HG03558 (cell line): ENCODE measurements around the gene TMPRSS3.

Experiments used
- ATAC-seq: cut with Tn5 transposase; IDR thresholded peaks from one replicate; pipeline ENCODE4 v1.9.1; 2021; ENCODE audit warnings: moderate number of reproducible peaks; ENCODE audit not compliant: unreplicated experiment; ENCODE audit errors: extremely low read depth

The TMPRSS3 gene

DNA sequence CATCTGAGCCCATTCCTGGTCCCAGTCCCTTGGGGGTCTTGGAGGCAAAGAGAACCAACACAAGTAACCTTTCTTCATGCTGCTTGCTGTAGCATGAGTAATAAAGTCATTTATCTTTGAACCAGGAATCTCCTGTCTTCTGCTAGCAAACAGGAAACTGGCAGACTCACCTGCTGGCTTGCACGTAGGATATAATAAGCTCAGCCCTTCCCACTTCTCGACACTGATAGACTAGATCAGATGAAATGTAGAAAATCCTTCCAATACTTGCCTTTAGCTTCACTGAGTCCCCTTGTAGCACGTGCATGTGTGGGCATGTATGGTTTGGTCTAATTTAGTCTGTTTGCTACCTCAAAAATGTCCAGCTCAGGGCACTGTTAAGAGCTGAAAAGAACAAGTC, 38.5 kb downstream of the TMPRSS3 start:
- no peak for ATAC-seq

DNA sequence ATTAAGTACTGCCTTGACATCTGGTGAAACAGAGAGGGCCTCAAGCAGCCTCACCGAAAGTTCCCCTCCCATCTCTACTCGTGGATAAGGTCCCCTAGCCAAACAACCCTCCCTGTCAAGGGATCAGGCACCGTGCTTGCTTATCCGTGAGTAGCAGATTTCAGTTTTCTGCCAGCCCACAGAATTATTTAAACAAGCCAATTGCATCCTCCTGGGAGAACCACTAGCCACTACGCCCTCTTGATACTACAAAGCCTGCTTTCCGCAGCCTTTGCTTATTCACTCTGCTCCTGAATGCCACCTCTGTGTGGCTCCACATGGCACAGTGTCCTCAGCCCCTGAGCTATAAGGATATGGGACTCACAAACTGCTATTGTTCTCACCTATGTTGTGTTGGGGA, 39.2 kb downstream of the TMPRSS3 start:
- no peak for ATAC-seq

DNA sequence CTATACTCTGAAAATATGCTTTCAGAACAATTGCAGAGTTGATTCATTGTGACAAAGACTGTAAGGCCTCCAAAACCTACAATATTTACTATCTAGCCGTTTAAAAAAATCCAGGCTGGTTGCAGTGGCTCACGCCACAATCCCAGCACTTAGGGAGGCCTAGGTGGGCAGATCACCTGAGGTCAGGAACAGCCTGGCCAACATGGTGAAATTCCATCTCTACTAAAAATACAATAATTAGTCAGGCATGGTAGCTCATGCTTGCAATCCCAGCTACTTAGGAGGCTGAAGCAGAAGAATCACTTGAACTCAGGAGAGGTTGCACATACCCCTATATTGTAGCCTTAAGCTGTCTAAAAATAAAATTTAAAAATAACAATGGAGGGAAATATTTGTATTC, 39.8 kb downstream of the TMPRSS3 start:
- no peak for ATAC-seq

DNA sequence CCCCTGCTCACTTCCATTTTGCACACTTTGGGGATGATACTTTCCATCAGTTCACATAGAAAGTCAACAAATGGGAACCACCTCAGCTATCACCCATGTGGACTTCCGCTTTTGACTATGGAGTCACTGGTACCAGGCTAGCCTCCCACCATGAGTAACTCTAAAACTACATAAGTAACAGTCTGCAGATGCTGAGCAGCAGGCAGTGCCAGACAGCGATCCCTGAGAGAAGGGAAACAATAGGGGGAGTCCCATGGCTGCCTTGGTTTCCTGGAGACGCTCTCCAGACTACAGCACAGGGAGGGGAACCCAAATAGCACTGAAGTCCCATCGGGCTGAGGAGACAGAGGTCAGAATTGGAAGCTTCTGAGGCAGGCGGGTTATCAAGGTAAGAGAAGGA, 42.2 kb downstream of the TMPRSS3 start:
- no peak for ATAC-seq

DNA sequence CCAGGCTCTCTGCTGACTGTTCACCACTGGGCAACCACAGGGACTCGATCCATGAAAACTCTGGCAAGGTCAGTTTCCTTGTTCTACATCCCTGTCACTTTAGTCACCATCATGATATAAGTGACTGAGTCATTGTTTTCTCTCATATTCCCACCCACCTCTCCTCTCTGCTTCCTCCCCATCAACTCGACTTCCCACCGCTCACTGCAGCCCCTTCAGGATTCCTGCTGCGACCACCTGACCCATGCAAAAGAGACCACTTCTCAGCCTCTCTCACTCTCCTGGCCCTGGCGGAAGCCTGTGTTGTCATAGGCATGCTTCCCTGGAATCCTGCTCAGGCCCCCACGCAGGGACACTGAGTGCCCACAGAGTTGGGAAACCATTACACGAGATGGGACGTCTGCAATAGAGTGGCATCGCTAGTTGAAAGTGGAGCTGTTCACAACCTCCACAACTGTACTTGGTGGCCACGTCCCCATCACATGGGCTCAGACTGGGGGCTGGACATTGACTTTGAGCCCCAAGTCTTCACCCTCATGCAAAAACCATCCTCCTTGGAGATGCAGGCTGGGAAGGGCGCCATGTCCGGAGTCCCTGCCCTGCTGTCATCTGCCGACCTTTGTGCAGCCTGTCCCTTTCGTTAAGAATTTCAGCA, 43.3 kb downstream of the TMPRSS3 start:
- ATAC-seq, result no peak

DNA sequence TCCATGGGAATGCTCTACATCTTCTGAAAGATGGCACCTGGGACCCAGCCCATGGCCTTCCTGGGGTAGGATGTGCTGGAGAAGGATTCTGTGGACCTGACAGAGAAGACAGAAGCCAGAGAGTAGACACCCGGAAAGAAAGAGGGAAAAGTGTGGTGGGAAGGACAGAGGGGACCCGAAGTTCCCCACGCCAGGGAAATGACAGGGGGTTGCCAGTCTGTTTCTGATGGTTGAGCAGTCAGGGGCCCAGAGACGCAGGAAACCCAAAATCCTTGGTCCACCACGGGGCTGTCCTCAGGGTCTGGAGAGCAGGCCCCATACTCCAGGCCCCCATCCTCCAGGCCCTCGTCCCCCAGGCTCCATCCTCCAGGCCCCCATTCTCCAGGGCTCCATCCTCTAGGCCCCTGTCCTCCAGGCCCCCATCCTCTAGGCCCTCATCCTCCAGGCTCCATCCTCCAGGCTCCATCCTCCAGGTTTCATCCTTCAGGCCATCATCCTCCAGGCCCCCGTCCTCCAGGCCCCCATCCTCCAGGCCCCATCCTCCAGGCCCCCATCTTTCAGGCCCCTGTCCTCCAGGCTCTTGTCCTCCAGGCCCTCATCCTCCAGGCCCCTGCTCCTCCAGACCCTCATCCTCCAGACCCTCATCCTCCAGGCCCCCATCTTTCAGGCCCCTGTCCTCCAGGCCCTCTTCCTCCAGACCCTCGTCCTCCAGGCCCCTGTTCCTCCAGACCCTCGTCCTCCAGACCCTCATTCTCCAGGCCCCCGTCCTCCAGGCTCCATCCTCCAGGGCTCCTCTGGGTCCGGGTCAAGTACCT, 44.0 kb downstream of the TMPRSS3 start:
- ATAC-seq, result no peak

DNA sequence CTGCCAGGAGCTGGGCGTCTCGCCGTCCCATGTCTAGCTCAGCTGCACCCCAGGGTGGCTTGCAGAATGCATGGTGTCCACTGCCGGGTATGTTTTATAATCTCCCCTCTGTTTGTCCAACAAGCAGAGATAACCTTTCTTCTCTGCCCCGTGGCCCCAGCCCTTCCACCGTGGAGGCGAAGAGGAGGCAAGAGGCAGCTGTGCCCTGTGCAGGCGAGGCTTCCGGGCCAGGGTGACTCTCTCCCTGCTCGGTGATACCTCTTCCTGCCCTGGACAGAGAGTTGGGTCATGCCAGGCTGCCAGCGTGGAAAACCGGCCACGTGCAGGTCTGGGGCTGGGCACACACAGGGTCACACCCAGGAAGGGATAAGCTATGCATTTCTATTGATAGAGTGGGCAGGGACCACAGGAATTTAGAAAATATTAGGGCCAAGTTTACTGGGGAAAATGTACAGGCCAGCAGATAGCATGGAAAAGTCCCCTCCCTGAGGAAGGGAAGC, 44.9 kb downstream of the TMPRSS3 start, which contains the start of gene TFF2:
Gene TFF2 (minus strand): TSS at position 68 of the 500 bp plus-strand sequence. CDS start 37 bp downstream, at position 31.
- ATAC-seq, result no peak

DNA sequence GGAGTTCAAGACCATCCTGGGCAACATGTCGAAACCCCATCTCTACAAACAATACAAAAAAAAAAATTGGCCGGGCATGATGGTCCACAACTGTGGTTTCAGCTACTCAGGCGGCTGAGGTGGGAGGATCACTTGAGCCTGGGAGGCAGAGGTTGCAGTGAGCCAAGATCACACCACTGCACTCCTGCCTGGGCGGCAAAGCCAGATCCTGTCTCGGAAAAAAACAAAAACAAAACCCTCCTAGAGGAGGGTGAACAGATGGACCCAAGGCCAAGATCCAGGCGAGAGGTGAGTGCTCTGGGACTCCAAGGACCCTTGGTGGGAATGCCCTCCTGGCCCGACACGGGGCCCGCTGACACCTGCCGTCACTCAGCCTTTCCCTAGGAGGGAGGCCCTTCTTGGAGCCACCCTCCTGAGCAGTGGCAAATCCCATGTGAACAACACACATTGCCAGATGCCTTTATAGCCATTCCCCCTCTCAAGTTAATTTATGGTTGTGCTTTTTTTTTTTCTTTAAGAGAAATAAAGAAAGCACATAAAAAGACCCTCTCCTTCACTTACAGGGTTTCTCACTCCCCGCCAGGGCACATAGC, 45.4 kb downstream of the TMPRSS3 start:
- ATAC-seq, result no peak

DNA sequence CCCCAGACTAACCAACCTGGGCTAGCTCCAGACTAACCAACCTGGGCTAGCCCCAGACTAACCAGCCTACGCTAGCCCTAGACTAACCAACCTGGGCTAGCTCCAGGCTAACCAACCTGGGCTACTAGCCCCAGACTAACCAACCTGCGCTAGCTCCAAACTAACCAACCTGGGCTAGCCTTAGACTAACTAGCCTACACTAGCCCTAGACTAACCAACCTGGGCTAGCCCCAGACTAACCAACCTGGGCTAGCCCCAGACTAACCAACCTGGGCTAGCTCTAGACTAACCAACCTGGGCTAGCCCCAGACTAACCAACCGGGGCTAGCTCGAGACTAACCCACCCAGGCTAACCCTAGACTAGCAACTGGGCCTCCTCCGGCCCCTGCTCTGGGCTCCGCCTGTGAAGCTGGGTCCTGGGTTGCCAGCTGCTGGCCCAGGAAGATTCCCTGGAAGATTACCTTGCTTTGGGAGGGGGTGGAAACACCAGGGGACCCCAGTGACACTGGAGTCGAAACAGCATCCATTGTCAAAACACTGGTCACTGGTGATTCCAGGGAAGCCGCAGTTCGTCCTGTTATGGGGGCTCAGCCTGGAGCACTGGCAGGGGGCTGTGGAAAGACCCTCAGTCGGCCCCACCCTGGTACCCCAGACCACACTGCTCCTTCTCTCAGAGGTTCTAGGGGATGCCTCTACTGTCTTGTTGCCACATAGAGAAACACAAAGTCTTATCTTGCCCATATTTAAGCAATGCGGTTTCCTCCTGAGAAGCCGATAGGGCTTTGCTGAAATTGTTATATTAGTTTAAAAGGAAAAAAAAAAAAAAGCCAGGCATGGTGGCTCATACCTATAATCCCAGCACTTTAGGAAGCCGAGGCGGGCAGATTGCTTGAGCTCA, 46.2 kb downstream of the TMPRSS3 start:
- ATAC-seq, result no peak

DNA sequence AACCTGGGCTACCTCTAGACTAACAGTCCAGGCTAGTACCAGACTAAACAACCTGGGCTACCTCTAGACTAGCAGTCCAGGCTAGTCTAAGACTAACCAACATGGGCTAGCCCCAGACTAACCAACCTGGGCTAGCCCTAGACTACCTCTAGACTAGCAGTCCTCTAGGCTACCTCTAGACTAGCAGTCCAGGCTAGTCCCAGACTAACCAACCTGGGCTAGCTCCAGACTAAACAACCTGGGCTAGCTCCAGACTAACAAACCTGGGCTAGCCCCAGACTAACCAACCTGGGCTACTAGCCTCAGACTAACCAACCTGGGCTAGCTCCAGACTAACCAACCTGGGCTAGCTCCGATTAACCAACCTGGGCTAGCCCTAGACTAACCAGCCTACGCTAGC, 47.1 kb downstream of the TMPRSS3 start:
- no peak for ATAC-seq

DNA sequence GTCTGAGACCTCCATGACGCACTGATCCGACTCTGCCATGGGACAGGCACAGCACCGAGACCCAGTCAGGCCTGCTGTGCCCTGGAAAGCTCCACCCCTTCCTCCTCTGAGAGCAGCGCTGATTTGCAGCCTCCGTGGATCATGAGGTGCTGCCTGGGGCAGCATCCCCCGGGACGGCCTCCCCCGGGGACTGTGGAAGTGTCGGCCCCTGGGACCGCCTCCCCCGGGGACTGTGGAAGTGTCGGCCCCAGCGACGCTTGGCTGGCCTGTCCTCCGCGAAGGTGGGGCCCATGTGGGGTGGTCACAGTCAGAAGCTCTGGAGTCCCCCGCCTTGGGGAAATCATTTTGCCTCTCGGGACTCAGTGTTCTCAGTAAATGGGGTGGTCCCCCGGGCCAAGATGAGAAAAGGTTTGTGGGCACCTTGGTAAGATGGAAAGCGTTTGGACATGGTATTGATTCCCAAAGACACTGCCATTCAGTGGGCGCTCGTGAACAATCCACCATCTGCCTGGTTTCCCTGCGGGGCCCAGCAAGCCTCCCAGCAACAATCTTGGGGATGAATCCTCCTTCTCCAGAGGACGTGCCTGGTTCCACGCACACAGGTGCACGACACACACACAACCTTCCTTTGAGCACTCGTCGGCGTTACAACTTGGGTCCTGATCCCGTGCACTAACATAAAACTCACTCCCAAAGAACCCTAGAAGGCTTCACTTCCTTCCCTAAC, 48.1 kb downstream of the TMPRSS3 start:
- no peak for ATAC-seq

DNA sequence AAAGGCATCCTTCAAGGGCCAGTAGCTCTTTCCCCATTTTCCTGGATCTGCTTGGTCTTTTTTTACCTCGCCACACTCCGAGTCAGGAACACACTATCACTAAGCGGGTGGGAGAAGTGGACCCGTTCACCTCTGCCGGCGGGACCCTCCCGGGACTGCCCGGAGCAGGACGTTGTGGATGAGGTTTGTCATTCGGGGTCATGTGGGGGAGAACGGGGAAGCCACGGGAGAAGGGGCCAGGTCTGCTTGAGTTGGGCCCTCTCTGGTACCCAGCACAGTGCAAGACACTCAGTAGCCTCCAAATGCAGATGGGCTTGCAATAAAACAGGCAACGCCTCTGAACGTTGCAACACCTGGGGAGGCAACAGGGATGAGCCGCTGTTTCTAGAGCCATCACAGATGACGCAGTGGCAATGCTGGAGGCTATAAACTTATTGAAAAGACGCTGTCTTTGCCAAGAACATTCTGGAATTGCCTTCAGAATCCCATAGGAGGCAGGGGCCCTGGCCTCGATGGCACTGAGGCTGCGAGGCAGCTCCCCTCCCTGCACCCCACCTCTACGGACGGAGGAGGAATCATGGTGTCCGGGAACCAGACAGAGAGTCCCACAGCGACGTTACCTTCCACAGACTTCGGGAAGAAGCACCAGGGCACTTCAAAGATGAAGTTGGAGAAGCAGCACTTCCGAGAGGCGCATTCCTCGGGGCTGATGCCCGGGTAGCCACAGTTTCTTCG, 48.8 kb downstream of the TMPRSS3 start:
- no peak for ATAC-seq

DNA sequence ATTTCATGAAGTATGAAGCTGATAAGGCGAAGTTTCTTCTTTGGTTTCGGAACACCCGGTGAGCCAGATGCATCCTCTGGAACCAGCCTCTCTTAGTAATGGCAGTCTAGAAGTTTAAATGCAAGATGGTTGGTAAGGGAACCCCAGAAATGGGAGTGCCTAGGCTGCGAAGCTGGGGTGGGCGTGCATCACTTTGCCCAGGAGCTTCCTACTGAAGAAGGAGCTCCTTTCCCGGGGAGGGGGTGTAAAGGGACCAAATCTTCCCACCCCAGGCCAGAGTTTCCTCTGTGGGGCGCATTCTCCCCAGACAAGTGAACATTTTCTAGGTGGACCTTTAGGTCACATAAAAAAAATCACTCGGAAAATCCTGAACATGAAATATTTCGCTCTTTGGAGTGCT, 49.4 kb downstream of the TMPRSS3 start:
- ATAC-seq, result no peak

DNA sequence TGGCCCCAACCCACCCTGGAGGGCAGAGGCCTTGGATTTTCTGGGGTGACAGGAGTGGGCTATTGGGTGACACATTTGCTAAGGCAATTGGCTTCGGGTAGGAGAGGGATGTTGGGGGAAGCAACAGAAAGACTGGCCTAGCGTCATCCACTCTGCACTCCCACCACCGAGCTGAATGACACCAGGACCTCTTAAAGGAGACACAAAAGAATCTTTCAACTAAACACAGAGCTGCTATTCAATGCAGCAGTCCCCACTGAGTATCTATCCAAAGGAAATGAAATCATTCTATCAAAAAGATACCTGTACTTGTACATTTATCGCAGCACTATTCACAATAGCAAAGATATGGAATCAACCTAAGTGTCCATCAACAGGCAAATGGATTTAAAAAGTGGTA, 51.2 kb downstream of the TMPRSS3 start:
- ATAC-seq, result no peak

DNA sequence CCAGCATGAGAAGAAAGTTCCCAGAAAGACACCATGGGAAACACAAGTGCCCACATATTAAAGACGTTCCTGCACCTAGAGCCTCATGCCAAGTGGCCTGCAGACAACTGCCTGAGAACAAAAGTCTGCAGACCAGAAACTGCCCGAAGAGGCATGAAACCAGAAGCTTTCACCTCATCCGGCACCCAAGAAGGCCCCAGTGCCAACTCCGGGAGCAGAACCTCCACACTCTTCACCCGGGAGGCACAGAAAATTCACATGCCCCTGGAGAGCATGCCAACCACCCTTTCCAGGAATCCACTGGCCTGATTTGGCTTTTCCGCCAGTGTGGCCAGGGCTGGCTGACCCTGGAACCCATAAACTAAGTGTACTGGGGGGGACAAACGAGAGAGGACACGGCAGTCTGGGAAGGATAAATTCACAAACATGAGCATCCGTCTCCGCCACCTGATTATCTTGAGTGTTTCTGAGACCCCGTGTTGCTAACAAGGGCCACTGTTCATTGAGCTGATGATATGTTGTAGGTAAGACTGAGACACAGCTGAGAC, 51.8 kb downstream of the TMPRSS3 start:
- no peak for ATAC-seq

DNA sequence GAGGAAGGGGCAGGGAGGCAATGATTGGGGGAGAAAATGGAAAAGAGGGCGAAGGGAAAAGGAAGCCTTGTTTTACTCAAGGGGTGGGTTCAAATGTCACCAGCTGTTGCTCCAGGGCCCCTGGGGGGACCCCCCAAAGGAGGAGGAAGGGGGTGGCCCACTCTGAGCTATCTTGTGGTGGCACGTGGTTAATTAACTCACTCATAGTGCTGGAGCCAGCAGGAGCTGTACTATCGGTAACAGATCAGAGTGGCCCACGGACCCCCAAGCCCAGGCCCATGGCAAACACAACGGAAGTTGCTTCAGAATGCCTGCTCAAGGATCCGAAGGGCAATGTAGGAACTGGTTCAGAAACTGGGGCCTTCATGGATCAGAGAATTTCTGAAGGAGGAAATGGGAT, 52.3 kb downstream of the TMPRSS3 start:
- no peak for ATAC-seq

DNA sequence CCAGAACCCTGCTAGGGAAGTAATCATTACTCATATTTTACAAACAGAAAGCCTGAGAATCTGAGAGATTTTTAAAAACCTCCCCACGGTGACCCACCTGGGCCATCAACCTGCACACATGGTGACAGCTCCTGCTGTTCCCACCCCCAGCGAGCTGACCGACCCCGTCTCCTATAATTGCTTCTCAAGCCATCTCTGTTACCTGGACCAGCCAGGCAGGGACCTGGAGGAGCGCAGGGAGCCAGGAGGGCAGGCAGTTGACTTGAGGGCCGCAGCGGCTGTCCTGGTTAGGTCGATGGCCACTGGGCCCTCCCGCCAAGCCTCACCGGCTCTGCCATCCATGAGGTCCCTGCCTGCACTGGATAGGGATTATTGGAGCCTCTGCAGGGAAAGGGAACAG, 52.8 kb downstream of the TMPRSS3 start:
- ATAC-seq, result no peak

DNA sequence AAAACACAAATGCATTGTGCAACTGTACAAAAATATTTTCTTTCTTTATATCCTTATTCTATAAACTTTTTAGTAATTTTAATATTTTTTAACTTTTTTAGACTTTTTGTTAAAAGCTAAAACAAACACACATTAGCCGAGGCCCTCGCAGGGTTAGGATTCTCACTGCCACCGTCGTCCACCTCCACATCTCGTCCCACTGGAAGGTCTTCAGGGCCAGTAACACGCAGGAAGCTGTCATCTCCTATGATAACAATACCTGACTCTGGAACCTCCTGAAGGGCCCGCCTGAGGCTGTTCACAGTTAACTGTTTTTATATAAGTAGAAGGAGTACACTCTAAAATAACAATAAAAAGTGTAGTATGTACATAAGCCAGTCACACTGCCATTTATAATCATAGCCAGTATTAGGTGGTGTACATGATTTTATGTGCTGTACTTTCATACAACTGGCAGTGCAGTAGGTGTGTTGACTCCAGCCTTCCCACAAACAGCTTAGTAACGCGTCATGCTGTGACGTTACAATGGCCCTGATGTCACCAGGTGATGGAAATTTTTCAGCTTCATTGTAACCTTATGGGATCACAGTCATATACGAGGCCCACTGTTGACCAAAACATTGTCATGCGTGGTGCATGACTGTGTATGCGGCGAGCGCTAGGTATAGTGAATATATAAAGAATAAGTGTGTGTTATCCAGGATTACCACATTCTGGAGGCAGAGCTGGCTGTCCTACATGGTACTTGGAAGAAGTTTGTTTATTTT, 53.9 kb downstream of the TMPRSS3 start:
- no peak for ATAC-seq
